Measurements from ENCODE around the gene ZNF148.

Gene ZNF148

DNA sequence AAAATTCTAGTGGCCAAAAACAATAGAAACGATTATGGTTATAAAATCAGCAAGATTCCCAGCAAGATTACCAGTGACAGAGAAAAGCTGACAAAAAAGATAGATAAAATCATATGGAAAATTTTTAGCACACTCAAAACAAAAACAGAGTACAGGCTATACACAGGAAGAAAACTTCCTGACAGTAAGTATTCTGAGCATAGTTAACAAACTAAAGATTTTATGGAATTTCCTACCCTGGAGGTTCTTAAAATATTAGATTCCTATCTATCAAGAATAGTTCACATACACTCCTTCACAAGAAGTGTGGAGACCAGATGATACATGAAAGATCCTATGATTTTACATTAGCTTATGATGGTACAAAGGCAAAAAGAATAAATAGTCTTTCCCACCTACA, 50.8 kb downstream of the ZNF148 start:
- DNase-seq: no peak

DNA sequence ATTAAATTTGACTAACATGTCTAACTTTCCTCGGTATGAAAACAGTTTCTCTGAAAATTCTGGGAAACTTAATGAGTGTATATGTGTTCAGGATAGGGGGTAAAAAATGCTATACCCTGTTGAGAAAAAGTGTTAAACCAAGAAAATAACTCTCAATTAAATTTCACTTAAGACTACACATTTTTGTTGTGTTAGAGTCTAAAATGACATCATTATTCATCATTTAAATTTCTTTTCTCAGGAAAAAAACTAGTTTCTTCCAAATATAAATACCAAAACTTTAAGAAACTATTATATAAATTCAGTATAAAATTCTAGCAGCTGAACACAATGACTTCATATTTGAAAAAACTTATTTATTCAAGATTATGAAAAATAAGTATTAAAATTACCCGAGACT, 52.2 kb downstream of the ZNF148 start:
- DNase-seq: no peak

DNA sequence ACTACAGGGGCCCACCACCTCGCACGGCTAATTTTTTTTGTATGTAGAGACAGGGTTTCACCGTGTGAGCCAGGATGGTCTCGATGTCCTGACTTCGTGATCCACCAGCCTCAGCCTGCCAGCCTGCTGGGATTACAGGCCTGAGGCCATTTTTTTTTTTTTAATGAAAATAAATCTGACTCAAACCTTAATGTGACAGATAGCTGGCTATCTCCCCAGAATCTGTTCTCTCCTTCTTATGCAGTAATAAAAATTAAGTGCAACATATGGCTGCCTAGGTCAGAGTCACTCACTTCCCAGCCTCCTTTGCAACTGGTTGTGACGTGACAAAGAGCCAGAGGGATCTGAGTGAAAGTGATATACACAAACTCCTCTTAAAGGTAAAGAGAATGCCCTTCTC, 53.0 kb downstream of the ZNF148 start:
- DNase-seq: peak; percentile 94 to 98

DNA sequence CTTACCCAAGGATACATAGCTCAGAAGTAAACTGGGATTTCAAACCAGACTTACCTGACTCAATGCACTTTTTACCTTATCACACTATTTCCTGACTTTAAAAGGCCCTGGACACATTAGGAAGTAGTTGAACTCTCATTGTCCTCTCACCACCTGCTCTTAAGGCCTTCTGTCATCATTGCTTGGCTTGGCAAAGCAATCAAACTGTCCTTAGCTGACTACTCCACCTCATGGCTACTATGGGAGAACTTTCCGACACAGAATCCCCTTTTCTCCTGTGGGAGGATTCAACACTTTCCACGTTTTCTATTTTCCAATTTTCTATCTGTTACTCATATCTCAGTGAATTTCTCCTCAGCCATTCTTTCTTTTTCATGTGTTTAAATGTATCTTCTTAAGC, 55.4 kb downstream of the ZNF148 start:
- DNase-seq: no peak

DNA sequence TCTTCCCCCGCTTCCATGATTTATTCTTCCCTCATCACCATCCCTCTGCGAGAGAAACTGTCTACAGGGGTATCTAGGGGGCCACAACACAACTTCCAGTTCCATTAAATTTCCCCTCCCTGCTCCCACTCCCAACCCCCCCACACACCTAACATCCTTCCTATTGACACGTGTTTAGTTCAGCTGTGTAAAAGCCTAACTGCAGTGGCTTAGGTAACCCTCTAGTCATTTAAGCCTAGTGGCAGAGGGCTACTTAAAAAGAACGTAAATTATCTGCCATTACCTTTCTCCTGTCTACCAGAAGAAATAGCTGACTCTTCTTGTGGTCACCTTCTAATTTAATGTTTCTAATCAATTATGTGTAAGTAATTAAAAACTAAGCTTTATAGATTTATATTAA, 56.3 kb downstream of the ZNF148 start:
- DNase-seq: no peak

DNA sequence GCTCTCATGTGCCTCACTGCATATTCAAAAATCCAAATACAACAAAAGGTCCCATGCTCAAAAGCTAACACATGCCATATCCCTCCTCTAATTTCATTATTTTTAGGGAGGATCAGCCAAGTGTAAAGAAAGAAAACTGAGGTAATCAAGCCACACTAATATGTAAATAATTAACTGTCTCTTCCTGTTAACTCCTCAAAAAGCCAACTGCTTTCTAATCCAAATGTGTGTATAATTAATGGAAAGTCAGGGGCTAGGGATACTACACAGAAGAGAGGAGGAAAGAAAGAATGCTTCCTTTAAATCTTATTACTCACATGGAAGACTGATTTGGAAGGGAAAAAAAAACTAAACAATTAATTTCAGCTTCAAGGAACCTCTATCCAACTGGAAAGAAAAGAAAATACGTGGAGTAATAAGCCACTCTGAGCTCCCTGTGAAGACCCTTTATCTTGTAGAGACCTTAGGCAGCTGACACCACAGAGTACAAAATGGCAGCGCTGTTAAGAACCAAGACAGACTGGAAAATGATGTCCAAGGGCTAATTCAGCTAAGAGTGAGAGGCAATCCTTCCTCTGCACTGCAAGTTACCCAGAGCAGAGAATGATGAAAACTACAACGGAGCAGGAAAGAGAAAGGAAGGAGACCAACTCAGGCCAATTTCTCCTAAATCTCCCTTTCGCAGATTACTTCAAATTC, 56.8 kb downstream of the ZNF148 start:
- DNase-seq: peak; percentile 60 to 65

DNA sequence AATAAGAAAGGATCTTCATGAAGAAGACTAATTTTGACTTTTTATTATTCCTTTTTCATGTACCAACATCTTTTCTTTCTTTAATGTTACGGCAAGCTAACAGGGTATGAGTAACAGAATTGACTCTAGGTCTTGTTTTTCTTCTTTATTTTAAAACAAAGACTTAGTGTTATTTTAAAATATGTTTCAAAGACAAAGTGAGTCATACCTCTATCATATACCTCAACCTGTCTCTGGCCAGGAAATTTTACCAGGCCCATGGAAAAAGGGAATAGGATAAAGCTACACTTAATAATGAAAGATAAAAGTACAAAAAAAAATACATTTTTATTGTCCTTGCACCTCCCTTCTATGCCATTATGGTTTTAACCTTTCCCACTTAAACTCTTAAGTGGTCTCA, 57.4 kb downstream of the ZNF148 start:
- no peak for DNase-seq

DNA sequence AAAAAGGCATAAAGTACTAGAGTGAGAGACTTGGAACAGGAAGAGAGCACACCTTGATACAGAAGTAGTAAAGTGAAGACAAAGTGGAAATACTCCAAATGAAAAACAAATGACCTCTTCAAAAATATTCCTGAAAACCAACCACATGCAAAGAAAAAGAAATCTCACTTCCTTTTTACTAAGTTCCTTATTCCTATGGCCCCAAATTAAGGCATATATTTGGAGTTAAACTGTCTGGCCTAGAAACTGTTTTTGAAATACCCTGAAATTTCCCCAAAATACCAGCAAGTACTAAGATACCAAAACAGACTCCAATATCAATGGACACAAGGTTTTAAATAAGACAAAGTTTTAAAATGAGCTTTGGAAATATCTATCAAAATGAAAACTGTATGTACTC, 58.2 kb downstream of the ZNF148 start:
- no peak for DNase-seq

DNA sequence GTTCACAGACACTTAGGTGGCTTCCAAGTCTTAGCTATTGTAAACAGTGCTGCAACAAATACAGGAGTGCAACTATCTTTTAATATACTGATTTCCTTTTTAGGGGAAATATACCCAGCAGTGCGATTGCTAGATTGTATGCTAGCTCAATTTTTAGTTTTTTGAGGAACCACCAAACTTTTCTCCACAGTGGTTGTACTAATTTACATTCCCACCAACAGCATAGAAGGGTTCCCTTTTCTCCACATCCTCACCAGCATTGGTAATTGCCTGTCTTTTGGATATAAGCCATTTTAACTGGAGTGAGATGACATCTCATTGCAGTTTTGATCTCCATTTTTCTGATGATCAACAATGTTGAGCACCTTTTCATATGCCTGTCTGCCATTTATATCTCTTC, 58.9 kb downstream of the ZNF148 start:
- DNase-seq: no peak

DNA sequence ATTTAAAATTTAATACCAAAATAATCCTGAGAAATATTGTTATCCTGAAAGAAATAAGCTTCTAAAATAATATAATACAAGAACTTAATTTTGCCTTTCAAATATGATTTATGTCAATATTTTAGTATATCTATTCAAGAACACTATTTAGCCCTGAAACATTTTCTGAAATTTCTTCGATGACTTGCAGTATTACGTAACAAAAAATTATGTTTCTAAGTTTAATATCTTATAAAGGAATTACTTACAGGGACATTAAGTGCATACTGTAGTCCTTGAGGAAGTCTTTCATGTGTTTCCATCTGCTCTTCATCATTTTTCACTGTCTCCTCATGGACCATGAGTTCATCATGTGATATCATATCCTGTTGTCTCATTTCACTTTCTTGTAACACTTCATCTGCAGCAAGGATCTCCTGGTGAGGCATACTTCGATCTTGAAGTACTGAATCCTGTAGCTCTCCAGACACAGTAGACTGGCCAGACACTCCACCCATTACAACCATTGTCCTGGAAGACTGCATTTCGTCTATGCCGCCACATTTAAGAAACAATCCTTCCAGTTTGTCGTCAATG, 62.0 kb downstream of the ZNF148 start:
- DNase-seq: no peak

DNA sequence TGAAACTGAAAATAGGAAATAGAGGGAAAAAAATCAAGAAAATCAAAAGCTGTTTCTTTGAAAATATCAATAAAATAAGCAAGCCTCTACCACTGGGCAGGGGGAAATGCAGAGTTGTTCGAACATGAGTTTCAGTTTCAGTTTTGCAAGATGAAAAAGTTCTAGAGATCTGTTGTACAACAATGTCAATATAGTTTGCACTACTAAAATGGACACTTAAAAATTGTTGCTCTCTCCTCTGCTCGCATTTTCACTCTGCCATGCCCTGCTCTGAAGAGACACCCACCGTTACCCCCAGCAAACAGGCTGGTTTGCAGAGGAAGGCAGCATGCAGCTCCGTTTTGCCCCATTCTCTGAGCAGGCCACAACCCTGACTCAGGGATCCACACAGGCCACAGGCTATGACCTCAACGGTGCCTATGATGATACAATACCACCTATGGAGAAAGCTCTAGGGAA, 64.5 kb downstream of the ZNF148 start:
- no peak for DNase-seq

DNA sequence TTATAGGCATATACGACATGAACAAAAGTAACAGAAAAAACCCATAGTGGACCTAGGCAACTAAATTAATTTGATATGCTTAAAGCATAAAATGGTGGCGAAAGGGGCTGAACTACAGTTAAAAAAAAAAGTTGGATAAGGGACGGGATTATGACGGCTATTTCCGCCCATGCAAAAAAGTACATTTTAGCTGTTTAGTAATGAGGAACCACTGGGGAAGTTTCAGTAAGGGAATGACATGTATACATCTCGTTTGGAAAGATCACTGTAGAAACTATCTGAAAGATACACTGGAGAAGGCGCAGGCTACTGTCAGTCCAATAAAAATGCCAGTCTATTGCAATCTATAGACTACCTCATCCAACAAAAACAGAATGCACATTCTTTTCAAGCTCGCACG, 65.6 kb downstream of the ZNF148 start:
- no peak for DNase-seq

DNA sequence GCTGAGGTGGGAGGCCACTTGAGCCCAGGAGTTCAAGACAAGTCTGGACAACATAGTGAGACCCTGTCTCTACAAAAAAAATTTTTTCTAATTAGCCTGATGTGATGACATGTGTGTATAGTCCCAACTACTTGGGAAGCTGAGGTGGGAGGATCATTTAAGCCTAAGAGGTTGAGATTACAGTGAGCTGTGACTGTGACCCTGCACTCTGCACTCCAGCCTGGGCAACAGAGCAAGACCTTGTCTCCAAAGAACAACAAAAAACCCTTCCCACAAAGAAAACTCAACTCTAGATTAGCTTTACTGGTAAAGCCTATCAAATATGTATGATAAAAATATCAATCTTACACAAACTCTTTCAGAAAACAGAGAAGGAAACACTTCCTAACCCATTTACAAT, 68.5 kb downstream of the ZNF148 start:
- DNase-seq: no peak

DNA sequence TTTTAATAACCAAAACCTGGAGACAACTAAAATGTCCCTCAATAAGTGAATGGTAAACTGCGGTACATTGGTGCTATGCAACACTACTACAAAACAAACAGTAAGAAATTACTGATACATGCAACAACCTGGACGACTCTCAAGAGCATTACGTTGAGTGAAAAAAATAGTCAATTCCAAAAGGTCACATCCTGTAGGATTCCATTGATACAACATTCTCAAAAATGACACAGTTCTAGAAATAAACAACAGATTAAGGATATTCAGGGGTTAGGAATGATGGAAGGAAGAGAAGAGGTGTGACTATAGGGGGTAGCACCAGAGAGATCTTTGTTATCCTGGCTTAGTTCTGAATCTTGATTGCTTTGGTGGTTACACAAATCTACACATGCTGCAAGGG, 72.2 kb downstream of the ZNF148 start:
- DNase-seq: no peak

DNA sequence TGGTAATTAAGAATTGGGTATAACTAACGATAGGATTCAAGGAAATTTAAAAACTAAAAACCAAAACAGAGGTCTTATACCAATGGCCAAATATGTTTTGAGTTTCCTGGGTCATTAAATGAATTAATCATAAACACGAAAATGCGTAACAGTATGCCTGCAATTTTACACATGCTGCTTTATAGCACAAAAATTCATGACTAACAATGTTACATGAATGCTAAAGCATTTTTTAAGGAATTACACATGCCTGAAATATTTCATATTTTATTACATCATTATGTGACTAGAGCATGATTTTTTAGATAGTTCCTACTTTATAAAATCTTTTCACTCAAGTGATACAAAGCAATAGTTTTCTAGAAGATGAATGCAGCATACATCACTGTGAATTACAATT, 74.7 kb downstream of the ZNF148 start:
- DNase-seq: no peak

DNA sequence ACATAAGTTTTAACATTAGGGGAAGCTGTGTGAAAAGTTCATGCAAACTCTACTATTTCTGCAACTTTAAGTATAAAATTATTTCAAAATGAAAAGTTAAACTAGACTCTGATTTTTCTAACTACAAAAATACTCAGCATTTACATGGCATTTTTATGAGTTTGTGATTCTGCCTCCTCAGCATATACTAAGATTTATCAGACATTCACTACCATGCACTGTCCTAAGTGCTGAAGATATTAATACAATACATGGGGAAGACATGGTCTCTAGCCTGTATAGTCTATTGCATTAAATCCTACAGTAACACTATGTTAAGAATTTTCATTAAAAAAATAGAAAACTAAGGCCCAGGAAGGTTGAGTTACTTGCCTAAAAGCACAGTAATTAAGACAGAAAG, 80.7 kb downstream of the ZNF148 start:
- DNase-seq: no peak

DNA sequence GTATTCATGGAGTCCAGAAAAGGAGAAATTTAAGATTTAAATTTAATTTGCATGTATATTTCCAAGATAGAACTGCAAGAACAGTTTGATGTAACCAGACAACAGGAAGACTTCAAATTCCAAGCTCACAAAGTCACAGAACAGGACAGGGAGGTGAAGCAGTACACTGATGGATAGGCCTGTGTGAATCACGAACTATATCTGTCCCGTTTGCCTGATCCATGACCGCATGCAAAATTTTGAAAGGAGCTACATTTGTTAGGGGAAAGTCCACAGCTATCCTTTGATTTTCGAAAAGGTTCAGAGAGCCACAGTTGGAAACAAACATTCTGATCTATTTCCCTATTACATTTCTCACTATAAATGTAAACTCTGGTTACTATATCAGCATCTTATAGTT, 83.1 kb downstream of the ZNF148 start:
- no peak for DNase-seq

DNA sequence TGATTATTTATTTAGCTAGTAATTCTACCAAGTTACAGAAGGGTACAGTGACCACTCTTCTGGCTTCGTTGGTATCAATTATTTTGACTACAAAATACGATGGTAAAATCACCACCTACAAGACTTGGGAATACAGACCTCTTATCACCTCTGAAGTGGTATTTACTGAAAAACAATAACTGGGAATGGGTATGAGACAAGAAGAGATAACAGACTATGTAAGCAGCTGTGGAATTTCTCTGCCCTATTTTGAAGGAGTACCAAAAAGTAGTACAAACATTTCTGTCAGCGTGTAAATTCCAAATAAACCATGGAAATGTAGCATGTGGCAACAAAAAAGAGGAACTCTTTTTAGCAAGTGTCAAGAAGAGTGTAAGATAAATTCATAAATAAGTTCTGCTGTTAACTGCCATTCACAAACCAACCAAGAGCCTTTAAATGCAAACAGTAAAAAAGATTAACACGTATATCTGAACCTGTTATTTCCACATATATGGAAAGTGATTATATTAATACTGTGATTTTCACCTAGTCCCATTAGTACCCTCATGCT, 85.6 kb downstream of the ZNF148 start:
- DNase-seq: no peak

DNA sequence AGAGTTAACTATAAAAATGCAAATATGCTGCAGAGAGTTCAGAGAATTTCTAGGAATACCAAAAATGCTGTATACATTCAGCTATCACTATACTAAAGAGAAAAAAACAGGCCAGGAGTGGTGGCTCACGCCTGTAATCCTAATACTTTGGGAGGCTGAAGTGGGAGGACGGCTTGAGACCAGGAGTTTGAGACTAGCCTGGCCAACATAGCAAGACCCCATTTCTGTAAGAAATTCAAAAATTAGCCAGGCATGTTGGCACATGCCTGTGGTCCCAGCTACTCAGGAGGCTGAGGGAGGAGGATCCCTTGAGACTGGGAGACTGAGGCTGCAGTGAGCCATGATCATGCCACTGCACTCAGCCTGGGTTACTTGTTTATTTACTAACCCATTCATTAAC, 87.9 kb downstream of the ZNF148 start:
- DNase-seq: no peak

DNA sequence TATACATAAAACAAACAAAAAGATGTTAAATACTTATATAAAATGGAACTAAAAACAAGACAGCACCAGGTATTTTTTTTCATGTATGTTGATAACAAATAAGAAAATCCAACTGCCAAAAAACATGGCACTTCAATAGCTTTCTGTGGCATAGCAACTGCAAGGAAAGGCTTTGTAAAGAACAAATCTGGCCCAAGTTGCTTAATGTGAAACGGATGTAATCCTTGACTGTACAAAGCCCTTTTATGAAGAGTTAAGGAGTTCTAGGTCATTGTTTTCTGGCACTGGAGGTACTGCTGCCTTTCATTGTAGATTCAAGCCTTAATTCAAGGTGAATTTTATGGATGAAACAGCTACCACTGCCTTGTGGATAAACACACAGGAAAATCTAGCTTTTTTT, 93.7 kb downstream of the ZNF148 start:
- DNase-seq: no peak

DNA sequence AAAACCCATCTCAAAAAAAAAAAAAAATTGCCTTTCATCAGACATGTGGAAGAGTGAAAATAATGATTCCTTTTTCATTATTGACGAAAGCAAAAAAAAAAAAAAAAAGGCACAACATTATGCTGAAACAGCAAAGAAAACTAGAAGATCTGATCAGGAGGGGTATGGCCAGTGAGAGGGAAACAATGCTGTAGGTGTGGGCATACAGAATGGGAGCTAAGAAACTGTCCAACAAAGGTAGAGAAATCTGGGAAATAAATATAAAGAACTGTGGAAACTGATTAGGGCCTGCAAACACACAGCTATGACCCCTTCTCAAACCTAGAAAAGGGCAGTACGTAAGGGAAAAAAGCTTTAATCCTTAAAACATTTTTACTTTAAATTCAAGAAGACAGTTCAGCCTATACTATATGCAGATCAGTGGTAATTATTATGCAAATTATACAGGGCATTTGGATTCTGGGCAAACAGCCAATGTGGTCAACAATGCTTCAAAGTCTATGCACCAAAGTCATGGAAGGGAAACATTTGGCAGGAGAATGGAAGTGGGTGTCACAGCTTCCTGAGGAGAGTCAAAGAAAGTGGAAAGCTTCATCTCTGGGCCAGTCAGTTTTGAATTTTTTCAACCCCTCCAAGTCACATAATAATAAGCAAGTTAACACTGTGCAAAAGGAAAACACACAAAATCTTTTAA, 94.3 kb downstream of the ZNF148 start:
- DNase-seq: peak; percentile 86

DNA sequence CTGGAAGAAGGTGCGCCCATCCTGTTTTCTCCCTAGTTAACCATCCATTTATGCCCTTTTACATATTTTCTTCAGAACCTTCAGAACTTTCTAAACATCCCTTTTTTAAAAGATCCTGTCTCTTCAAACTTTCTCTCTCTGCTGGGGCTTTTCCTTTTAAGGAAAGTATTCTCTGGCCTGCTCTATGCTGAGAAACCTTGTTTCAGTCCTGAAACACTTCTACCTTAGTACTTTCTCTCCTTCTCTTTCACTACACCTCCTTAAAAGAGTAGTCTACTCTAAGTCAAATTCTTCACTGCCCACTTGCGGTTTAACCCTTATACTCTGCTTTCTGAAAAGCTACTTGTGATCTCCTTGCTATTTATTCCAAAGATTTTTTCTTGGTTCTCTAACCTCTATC, 97.0 kb downstream of the ZNF148 start:
- DNase-seq: no peak

DNA sequence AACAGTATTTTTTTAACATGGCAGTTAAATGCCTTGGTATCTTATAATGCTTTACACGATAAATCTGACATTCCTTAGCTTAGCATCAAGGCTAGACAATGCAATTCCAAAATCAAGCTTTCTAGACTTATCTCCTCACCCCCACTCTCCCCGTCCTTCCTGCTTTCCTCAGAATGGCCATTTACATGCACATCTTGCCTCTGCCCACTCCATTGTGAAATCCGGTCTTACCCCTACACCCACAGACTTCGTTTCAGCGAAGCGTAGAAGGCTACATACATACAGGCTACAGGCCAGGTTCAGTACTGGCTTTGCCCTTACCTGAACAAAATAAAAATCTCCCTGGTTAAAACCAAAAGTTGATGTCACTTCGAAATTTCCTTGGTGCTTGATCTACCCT, 104.0 kb downstream of the ZNF148 start:
- no peak for DNase-seq

DNA sequence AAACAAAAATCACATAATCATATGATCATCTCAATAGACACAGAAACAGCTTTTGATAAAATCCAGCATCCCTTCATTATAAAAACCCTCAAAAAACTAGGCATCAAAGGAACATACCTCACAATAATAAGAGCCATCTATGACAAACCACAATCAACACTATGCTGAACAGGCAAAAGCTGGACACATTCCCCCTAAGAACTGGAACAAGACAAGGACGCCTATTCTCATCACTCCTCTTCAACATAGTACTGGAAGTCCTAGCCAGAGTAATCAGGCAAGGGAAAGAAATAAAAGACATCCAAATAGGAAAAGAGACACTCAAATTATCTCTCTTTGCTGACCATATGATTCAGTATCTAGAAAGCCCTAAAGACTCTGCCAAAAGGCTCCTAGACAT, 107.7 kb downstream of the ZNF148 start:
- DNase-seq: no peak
